Loucy (cell line): Measurements from ENCODE around the gene KDR.

Experiments used
- H2AFZ ChIP-seq: fragments of 200-600 bp; sonication (generic); 2 replicates; pipeline ENCODE4 v1.6.0; 2016; ENCODE audit warnings: antibody characterized with exemption, mild to moderate bottlenecking, low read length, moderate library complexity
- H3F3A ChIP-seq: fragments of 200-600 bp; 2 replicates; pipeline ENCODE4 v1.6.0; 2016; ENCODE audit warnings: antibody characterized with exemption, low read depth, mild to moderate bottlenecking
- H3K27me3 ChIP-seq: fragments of 200-600 bp; sonication (generic); 2 replicates; pipeline ENCODE4 v1.6.1; 2014; ENCODE audit warnings: low read length, mild to moderate bottlenecking; ENCODE audit not compliant: insufficient read depth, poor library complexity, severe bottlenecking
- H3K36me3 ChIP-seq: fragments of 200-600 bp; sonication (generic); 2 replicates; pipeline ENCODE4 v1.6.1; 2016; ENCODE audit warnings: low read length; ENCODE audit not compliant: insufficient read depth
- H3K4me1 ChIP-seq: fragments of 200-600 bp; sonication (generic); 2 replicates; pipeline ENCODE4 v1.5.1; 2014; ENCODE audit warnings: low read length, mild to moderate bottlenecking; ENCODE audit not compliant: insufficient read depth, poor library complexity, severe bottlenecking
- H3K4me2 ChIP-seq: fragments of 200-600 bp; sonication (generic); 2 replicates; pipeline ENCODE4 v1.6.0; 2014; ENCODE audit warnings: antibody characterized with exemption, low read length, low read depth, mild to moderate bottlenecking; ENCODE audit not compliant: poor library complexity, severe bottlenecking
- H3K4me3 ChIP-seq: fragments of 200-600 bp; sonication (generic); 2 replicates; pipeline ENCODE4 v1.5.1; 2014; ENCODE audit warnings: low read length, mild to moderate bottlenecking, mixed read lengths; ENCODE audit not compliant: poor library complexity, severe bottlenecking
- H3K79me2 ChIP-seq: fragments of 200-600 bp; sonication (generic); 2 replicates; pipeline ENCODE4 v1.6.1; 2014; ENCODE audit warnings: low read length; ENCODE audit not compliant: insufficient read depth
- H3K9ac ChIP-seq: fragments of 200-600 bp; sonication (generic); 2 replicates; pipeline ENCODE4 v1.6.0; 2014; ENCODE audit warnings: mild to moderate bottlenecking, low read depth, low read length, moderate library complexity; ENCODE audit not compliant: poor library complexity, severe bottlenecking
- H3K9me2 ChIP-seq: fragments of 200-600 bp; sonication (generic); replicated peaks from 2 replicates; pipeline ENCODE4 v1.6.1; 2016; ENCODE audit warnings: low read depth, low read length, mixed read lengths
- H3K9me3 ChIP-seq: fragments of 200-600 bp; sonication (generic); 2 replicates; pipeline ENCODE4 v1.6.1; 2014; ENCODE audit warnings: mild to moderate bottlenecking, antibody characterized with exemption, low read length, low read depth; ENCODE audit not compliant: insufficient read depth
- H4K20me1 ChIP-seq: fragments of 200-600 bp; sonication (generic); 2 replicates; pipeline ENCODE4 v1.6.0; 2014; ENCODE audit warnings: antibody characterized with exemption, low read length, mild to moderate bottlenecking; ENCODE audit not compliant: insufficient read depth, poor library complexity, severe bottlenecking
- CTCF ChIP-seq: fragments of 200-600 bp; sonication (generic); conservative IDR thresholded peaks from 2 replicates; pipeline ENCODE4 v1.5.1; 2014; ENCODE audit warnings: mild to moderate bottlenecking, antibody characterized with exemption, low read length
- EZH2phosphoT487 ChIP-seq: fragments of 200-600 bp; IDR thresholded peaks from 2 replicates; pipeline ENCODE4 v1.6.1; 2018; ENCODE audit warnings: antibody characterized with exemption, mild to moderate bottlenecking, moderate library complexity, borderline replicate concordance

The KDR gene

GRCh38 chr4:55099816-55100215, 25.6 kb downstream of the KDR start:
- Histone ChIP-seq H3K9ac (no peak overlapping the region), H3K9me3 (no peaks in the 10 kb centered on the region), H3K4me2 (no peak overlapping the region), H3K79me2 (no peaks in the 10 kb centered on the region), H3K4me3 (no peak overlapping the region), H3K36me3 (no peaks in the 10 kb centered on the region), H3K4me1 (no peaks in the 10 kb centered on the region), H3K27me3 (no peaks in the 10 kb centered on the region), H2AFZ (no peak overlapping the region), H3K9me2 (no peaks in the 10 kb centered on the region), H3F3A (no peaks in the 10 kb centered on the region), H4K20me1 (no peaks in the 10 kb centered on the region)
- TF ChIP-seq CTCF (no peak), EZH2phosphoT487 (no peak)

- H3K9me3 ChIP-seq = no peaks in the 10 kb centered on the region
- H3K27me3 ChIP-seq = no peaks in the 10 kb centered on the region
- H3K4me2 ChIP-seq = no peak overlapping the region
- H3K9ac ChIP-seq = no peak overlapping the region
- H3K4me3 ChIP-seq = no peak overlapping the region
- H2AFZ ChIP-seq = no peak overlapping the region
- H4K20me1 ChIP-seq = no peaks in the 10 kb centered on the region
- no peaks in the 10 kb centered on the region for H3K9me2 ChIP-seq
- H3K36me3 ChIP-seq = no peaks in the 10 kb centered on the region
- H3K79me2 ChIP-seq = no peaks in the 10 kb centered on the region
- TF ChIP-seq CTCF (no peak), EZH2phosphoT487 (no peak)
- H3F3A ChIP-seq = no peaks in the 10 kb centered on the region
- H3K4me1 ChIP-seq = no peaks in the 10 kb centered on the region
These were observed 26.8 kb downstream of the KDR start for GRCh38 chr4:55098456-55099204.

GRCh38 chr4:55096619-55097018, 28.8 kb downstream of the KDR start:
- H3K9me3 ChIP-seq = no peaks in the 10 kb centered on the region
- no peaks in the 10 kb centered on the region for H3K79me2 ChIP-seq
- H3K9ac ChIP-seq = no peak overlapping the region
- no peak overlapping the region for H3K4me3 ChIP-seq
- no peak overlapping the region for H2AFZ ChIP-seq
- no peaks in the 10 kb centered on the region for H3K4me1 ChIP-seq
- H4K20me1 ChIP-seq = no peaks in the 10 kb centered on the region
- no peaks in the 10 kb centered on the region for H3K36me3 ChIP-seq
- no peaks in the 10 kb centered on the region for H3K9me2 ChIP-seq
- no peaks in the 10 kb centered on the region for H3F3A ChIP-seq
- TF ChIP-seq CTCF (no peak), EZH2phosphoT487 (no peak)
- H3K27me3 ChIP-seq = no peaks in the 10 kb centered on the region
- H3K4me2 ChIP-seq = no peak overlapping the region
